ENCODE results near the gene ZWILCH.

ZWILCH gene

GRCh38 chr15:66592505-66593218 is 87.5 kb downstream of the ZWILCH start:
- Histone ChIP-seq H3K27ac (no peak overlapping the region), H3K9me3 (ENCODE audit: severe bottlenecking) (no peaks in the 10 kb centered on the region), H3K27me3 (ENCODE audit: insufficient read depth, low read depth, severe bottlenecking) (no peaks in the 10 kb centered on the region), H3K4me3 (ENCODE audit: low read depth, low read length) (no peak overlapping the region), H3K36me3 (no peaks in the 10 kb centered on the region)
- no peak for TF ChIP-seq CTCF (IDR thresholded peaks at IDR 0.05; ENCODE audit: low read depth, low read length)
- no peak for DNase-seq

- no peak for DNase-seq
- H3K27ac ChIP-seq = no peak overlapping the region
- no peak for TF ChIP-seq CTCF (IDR thresholded peaks at IDR 0.05; ENCODE audit: low read depth, low read length)
Measured at GRCh38 chr15:66593219-66593780, 88.2 kb downstream of the ZWILCH start.

GRCh38 chr15:66594344-66594743 is 89.2 kb downstream of the ZWILCH start:
- Histone ChIP-seq H3K4me3 (ENCODE audit: low read depth, low read length) (no peak overlapping the region), H3K27ac (no peak overlapping the region), H3K27me3 (ENCODE audit: insufficient read depth, low read depth, severe bottlenecking) (no peaks in the 10 kb centered on the region), H3K9me3 (ENCODE audit: severe bottlenecking) (no peaks in the 10 kb centered on the region), H3K36me3 (no peaks in the 10 kb centered on the region)
- TF ChIP-seq CTCF (IDR thresholded peaks at IDR 0.05; ENCODE audit: low read depth, low read length) = peak; percentile 59
- DNase-seq = peak; percentile 40

More at GRCh38 chr15:66593219-66593780, 88.2 kb downstream of the ZWILCH start:
- no peaks in the 10 kb centered on the region for H3K9me3 ChIP-seq (ENCODE audit: severe bottlenecking)
- no peaks in the 10 kb centered on the region for H3K27me3 ChIP-seq (ENCODE audit: insufficient read depth, low read depth, severe bottlenecking)
- H3K36me3 ChIP-seq = no peaks in the 10 kb centered on the region
- H3K4me3 ChIP-seq (ENCODE audit: low read depth, low read length) = no peak overlapping the region

DNA sequence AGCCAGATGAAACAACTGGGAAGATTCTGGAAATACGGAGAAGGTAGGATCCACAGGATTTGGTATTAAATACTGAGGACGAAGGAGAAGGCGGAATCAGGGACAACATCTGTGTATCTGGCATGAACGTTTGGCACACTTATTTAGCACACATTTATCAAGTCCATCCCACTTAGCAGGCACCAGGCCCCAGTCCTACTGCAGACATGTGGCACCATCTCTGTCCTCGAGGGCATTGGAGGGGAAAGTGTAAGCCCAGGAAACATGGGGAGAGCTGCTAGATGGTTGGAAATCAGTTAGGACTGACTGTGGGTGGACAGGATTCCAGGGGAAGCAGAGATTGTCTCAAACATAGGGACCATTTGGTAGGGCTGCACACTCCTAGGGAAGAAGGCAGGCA is 89.7 kb downstream of the ZWILCH start:
- Histone ChIP-seq H3K9me3 (ENCODE audit: severe bottlenecking) (no peaks in the 10 kb centered on the region), H3K4me3 (ENCODE audit: low read depth, low read length) (no peak overlapping the region), H3K36me3 (no peaks in the 10 kb centered on the region), H3K27ac (no peak overlapping the region), H3K27me3 (ENCODE audit: insufficient read depth, low read depth, severe bottlenecking) (no peaks in the 10 kb centered on the region)
- DNase-seq = no peak
- no peak for TF ChIP-seq CTCF (IDR thresholded peaks at IDR 0.05; ENCODE audit: low read depth, low read length)

- Histone ChIP-seq H3K9me3 (ENCODE audit: severe bottlenecking) (no peaks in the 10 kb centered on the region), H3K27ac (no peak overlapping the region), H3K4me3 (ENCODE audit: low read depth, low read length) (no peak overlapping the region), H3K36me3 (no peaks in the 10 kb centered on the region), H3K27me3 (ENCODE audit: insufficient read depth, low read depth, severe bottlenecking) (no peaks in the 10 kb centered on the region)
- DNase-seq = no peak
- TF ChIP-seq CTCF (IDR thresholded peaks at IDR 0.05; ENCODE audit: low read depth, low read length) = no peak
Measured at GRCh38 chr15:66595332-66595731, 90.2 kb downstream of the ZWILCH start.

Measured in WERI-Rb-1 (cell line).